Putamen (tissue), 1 donor: ENCODE results near the gene COLEC11.

Source experiments
- DNase-seq: peaks from one replicate; pipeline ENCODE4 v3.0.0-alpha.2; 2016; ENCODE audit warnings: low spot score

Gene COLEC11

GRCh38 chr2:3585261-3586109, 9.4 kb upstream of the COLEC11 start:
- DNase-seq, result no peak

DNA sequence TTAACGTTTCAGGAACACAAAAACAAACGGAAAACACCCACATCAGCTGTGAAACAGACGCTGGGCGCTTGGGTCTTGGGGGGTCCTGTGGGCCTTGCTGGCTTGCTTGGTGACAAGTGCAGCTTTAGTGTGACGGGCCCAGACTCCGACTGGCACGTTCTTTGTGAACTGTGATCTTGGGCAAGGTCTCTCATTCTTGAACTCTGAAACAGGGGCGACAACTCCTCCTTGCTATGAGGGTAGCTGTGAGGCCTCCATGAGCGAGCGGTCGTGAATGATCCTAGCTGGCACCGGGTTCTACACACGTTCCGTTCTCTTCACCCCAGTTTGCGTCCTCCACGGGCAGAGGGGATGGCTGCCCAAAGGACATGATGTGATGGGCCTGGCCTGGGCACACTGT, 8.7 kb upstream of the COLEC11 start:
- no peak for DNase-seq

DNA sequence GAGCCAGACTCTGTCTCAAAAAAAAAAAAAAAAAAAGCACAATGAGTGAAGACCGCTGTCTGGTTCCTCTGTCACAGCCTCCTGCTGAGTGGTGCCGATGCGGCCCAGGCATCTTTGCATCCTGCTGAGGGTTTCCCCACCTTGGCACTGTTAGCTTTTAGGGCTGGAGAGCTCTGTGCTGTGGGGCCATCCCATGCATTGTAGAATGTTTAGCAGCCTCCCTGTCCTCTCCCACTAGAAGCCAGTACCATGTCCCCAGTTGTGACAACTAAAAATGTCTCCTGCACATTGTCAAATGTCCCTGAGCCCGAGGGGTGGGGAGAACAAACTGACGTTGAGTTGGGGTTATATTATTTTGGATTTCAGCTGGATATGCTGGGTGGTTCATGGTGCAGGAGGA, 7.9 kb upstream of the COLEC11 start:
- DNase-seq, result no peak

- DNase-seq, result no peak
Measured at GRCh38 chr2:3587432-3587831, 7.5 kb upstream of the COLEC11 start.

- no peak for DNase-seq
Measured at GRCh38 chr2:3588084-3588483, 6.8 kb upstream of the COLEC11 start.

DNA sequence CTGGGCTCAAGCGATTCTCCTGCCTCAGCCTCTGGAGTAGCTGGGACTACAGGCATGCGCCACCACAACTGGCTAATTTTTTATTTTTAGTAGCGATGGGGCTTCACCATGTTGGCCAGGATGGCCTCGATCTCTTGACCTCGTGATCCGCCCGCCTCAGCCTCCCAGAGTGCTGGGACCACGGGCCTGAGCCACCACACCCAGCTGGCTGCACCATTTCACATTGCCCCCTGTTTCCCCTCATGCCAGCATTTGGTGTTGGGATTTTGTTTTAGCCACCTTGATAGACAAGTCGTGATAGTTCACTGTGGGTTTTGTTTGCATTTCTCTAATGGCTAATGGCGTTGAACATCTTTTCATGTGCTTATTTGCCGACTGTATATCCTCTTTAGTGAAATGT, 5.8 kb upstream of the COLEC11 start:
- DNase-seq, result no peak

DNA sequence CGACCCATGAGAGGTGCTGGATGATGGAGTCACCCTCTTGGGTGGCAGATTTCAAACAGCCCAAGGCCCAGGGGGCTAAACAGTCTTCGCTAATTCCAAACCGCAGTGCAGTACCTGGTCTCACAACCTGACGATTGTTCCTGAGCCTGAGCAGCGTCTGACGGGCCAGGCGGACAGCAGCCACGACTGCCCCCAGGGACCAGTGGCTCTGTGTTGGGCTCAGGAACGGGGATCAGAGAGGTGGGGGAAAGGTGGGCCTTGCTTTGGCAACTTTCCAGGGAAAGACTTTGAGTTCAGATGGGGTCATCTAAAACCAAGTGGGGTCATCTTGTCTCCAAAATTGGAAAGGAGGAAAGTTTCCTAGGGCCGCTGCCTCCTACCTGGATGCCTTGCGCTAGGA, 492 bp downstream of the COLEC11 start:
- DNase-seq, result no peak

DNA sequence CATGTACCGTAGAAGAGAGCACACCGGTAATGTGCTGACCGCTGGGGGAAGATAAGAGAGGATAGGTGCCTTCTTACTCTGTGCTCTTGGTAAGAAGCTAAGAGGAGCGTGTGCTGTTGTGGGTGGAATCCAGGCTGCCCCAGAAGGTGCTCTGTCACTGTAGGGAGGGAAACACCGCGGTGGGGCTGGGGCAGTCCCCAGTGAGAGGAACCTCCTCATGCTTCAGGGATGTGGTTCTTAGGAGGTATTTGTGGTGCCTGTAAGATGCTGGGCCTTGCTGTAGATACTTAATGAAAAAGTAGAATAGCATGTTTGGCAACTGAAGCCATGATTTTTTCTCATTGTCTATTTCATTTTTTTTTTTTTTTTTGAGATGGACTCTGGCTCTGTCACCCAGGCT, 1.1 kb downstream of the COLEC11 start:
- no peak for DNase-seq

DNA sequence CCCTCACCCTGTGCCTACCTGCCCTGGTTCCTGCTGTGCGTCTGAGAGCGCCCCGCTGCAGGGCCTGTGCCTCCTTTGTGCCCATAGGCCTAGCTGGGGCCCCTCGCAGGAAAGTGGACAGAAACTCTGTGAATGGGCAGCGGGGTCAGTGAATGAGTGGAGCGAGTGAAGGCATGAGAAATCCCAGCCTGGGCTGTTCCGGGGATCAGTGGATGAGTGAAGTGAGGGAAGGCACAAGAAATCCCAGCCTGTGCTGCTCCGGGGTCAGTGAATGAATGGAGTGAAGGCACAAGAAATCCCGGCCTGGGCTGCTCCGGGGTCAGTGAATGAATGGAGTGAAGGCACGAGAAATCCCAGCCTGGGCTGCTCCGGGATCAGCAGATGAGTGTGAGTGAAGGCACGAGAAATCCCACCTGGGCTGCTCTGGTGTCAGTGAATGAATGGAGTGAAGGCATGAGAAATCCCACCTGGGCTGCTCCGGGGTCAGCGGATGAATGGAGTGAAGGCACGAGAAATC, 2.0 kb downstream of the COLEC11 start:
- no peak for DNase-seq

DNA sequence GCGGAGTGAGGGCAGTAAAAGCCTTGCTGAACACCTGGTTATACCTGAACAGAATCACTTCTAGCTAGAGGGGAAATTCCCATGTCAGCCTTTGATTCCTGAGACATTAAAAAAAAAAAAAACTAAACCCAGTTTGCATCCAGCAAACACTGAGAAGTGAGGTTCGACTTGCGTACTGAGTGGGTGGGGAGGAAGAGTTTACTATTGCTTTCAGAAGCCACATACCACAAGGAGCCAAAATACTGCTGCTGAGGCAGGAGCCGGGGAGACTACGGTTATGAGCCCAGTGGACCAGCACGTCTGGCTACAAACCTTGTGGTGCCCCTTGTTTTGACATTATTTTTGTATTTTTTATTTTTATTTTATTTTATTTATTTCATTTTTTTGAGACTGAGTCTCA, 2.7 kb downstream of the COLEC11 start:
- no peak for DNase-seq

GRCh38 chr2:3598197-3598910, 3.4 kb downstream of the COLEC11 start:
- no peak for DNase-seq

GRCh38 chr2:3598912-3599854, 4.3 kb downstream of the COLEC11 start:
- no peak for DNase-seq

DNA sequence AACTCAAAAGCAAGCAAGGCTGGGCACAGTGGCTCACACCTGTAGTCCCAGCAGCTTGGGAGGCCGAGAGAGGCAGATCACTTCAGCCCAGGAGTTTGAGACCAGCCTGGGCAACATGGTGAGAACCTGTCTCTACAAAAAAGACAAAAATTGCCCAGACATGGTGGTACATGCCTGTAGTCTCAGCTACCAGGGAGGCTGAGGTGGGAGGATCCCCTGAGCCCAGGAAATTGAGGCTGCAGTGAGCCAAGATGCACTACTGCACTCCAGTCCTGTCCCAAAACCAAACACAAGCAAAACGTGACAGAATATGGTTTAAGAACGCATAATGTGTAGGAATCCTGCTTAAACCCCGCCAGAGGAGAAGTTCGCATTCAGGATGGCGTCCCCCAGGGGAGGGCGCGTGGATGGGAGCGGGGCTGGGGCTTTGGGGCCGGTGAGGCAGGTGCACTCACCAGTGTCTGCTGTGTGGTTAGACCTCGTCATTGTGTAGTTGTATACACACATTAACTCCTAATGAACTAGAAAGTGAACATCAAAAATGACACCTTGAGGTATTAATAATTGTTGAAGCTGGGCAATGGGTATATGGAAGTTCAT, 5.4 kb downstream of the COLEC11 start:
- no peak for DNase-seq

DNA sequence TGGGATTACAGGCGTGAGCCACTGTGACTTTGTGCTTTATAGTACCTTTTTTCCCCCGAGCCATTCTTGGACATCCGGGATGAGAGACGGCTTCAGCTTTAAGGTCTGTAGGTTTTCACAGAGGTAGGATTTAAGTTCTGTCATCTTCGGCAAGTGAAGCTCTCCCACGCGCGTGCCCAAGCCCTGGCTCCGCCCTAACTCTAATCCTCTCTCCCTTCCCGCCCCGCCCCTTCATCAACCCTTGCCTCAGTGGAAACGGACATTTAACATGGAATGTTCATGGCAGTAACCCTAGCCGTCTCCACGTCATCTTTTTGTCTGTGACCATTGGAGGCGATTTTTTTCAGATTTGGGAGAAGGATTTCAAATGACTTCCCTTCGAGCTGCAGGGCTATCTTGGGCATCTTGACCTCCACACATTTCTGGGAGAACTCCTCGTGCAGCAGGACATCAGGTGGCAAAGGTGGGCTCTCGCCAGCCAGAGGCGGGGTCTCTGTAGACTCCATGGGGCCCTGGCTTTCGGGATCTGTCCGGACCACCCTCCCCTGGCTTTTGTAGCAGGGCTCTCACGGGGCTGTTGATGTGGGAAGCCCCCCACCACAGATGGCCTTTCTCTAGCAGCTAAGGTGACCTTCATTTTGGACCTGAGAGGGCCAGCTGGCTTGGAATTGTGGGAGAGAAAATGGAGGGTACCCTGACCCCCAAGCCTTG, 6.8 kb downstream of the COLEC11 start:
- no peak for DNase-seq

DNA sequence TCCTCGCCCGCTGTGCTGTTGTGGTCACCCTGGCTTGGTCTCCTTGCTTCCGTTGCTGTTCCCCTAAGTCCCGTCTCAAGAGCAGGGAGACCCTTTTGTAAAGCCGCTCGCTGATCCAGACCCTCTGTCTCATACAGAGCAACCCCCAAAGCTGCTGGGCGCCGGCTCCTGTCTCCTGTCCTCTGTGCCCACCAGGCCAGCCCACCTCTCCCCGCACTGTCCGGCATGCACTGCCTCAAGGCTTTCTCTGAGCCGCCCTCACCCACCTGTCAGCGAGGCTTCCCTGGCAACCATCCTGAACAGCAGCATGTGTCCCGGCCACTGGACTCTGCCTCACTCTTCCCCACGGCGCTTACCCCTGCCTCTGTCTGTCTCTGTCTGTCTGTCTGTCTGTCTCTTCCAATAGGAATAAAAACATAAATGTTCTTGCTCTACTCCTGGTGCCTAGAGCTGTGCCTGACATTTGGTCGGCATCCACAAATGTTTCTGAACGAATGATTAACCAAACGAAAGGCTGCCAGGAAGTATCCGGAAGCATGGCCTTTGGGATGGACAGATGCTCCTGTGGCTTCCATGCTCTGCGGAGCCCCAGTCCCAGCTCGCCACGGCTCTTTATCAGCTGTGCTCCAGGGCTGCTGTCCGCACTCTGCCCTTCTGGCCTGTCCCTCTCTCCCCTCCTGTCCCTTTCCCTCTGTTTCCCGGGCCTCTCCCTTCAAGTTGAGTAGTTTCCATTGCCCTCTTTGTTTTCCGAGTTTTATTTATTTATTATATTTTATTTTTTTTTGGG, 7.8 kb downstream of the COLEC11 start:
- DNase-seq, result no peak

DNA sequence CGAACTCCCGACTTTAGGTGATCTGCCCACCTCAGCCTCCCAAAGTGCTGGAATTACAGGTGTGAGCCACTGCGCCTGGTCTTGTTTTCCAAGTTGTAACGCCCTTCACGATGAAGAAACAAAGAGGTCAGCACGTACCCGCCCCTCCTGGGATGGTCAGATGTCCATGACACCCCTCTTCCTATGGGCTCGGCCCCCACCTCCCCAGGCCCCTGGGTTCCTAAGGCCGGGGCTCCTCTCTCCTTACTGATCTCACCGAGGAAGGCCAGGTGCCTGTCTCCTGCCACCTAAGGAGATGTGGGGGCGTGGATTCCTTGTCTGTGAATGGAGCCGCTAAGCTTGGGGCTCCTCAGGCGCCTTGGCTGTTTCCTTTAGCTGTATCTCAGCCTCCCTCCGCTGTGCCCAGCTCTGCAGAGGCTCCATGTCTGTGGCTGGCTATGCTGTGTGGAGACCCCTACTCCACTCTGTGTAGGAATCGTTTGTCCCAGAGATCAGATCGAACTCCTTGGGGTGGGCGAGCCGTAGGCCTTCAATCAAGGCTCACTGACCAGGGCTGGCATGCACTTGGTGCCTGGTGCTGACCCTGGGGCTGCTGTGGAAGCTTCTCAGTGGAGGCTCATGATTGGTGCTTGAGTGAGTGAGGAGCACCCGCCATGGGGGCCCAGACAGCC, 8.8 kb downstream of the COLEC11 start:
- no peak for DNase-seq

GRCh38 chr2:3604207-3604877, 9.4 kb downstream of the COLEC11 start:
- DNase-seq, result no peak

DNA sequence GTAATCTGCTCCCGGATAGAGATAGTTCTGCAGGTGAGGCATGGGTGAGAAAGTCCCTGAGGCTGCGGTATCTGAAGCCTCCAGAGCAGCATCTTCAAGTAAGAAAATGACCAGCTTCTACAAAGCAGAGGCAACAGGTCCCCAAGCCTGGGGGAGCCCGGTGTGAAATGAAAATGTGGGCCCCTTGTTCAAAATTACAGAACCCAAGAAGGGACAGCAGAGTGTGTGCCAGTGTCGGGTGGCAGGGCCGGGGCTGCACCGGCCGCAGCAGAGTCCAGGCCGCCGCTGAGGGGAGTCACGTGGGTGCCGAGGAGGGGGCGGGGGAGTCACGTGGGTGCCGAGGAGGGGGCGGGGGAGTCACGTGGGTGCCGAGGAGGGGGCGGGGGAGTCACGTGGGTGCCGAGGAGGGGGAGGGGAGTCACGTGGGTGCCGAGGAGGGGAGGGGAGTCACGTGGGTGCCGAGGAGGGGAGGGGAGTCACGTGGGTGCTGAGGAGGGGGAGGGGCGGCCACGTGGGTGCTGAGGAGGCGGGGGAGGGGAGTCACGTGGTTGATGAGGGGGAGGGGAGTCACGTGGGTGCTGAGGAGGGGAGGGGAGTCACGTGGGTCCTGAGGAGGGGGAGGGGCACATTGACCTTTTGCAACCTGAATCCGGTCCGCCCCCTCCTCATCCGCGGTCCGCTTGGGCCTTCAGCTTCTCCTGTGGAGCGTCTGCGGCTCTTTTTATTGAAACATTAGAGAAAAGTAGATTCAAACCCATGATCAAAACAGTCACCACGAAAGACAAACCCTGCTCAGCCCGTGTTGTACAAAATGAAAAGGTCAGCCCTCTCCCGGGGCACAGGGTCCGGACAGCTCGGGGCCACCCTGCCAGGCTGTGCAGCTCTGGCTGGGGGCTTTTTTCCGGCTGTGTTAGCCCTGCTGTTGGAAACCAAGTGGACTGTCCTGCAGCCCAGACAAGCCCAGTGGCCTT, 10.4 kb downstream of the COLEC11 start:
- peak; percentile 37 for DNase-seq
